NCI-H69 (cell line): ENCODE measurements around the gene BBC3.
A peak's percentile ranks its signal among the peaks of the same experiment; 100 is the strongest.
"Not testable (repeated sequence)": the region's sequence is repeated elsewhere in the genome, so short reads cannot be mapped to it uniquely, and the experiment has no call there.

Experiments
- DNase-seq: peaks from one replicate; lab custom pipeline; 2025; lab: John Stamatoyannopoulos, UW

BBC3 gene

GRCh38 chr19:47230921-47231214, at the start of gene BBC3:
Gene BBC3, minus strand, starts transcription at chr19:47231199. Its CDS starts 2,768 bp downstream, at chr19:47228431.
- no peak for DNase-seq

GRCh38 chr19:47280183-47280797, 49.3 kb upstream of the BBC3 start:
- DNase-seq = peak; percentile 62

GRCh38 chr19:47276513-47276912, 45.5 kb upstream of the BBC3 start:
- DNase-seq = not testable (repeated sequence)

GRCh38 chr19:47275791-47276461, 44.9 kb upstream of the BBC3 start:
- DNase-seq = peak; percentile 75

- DNase-seq = peak; percentile 62
Observed at GRCh38 chr19:47274891-47275761, 44.1 kb upstream of the BBC3 start.

- DNase-seq = peak; percentile 96
Observed at GRCh38 chr19:47274071-47274890, 43.3 kb upstream of the BBC3 start, which contains the start of gene INAFM1. Gene INAFM1, plus strand, starts transcription at chr19:47274885. Its CDS starts 35 bp downstream, at chr19:47274920.

- peak; percentile 91 for DNase-seq
Observed at GRCh38 chr19:47273313-47274070, 42.5 kb upstream of the BBC3 start.

GRCh38 chr19:47272448-47273312, 41.7 kb upstream of the BBC3 start:
- DNase-seq = no peak

GRCh38 chr19:47271949-47272348, 41.0 kb upstream of the BBC3 start:
- DNase-seq = no peak

GRCh38 chr19:47270408-47270807, 39.4 kb upstream of the BBC3 start:
- no peak for DNase-seq

GRCh38 chr19:47269596-47269995, 38.6 kb upstream of the BBC3 start:
- no peak for DNase-seq

- DNase-seq = no peak
Observed at GRCh38 chr19:47268028-47268427, 37.0 kb upstream of the BBC3 start.

- DNase-seq = no peak
Observed at GRCh38 chr19:47267350-47267759, 36.4 kb upstream of the BBC3 start.

- DNase-seq = no peak
Observed at GRCh38 chr19:47266401-47266941, 35.5 kb upstream of the BBC3 start.

- no peak for DNase-seq
Observed at GRCh38 chr19:47264629-47265028, 33.6 kb upstream of the BBC3 start.

GRCh38 chr19:47261946-47262793, 31.2 kb upstream of the BBC3 start:
- DNase-seq = not testable (repeated sequence)

- no peak for DNase-seq
Observed at GRCh38 chr19:47260476-47260875, 29.5 kb upstream of the BBC3 start.

GRCh38 chr19:47258895-47259555, 28.0 kb upstream of the BBC3 start:
- DNase-seq = no peak
